ENCODE measurements around the gene SNX11. TPM values are rescaled to one million over a fixed set of nuclear protein-coding genes. Genes with fewer than 3 reads are reported as not detected.
A peak's percentile ranks its signal among the peaks of the same experiment; 100 is the strongest.

The SNX11 gene
- total RNA-seq, 4 donors from 2014 or later: 10.1 to 19.1 (median 18.4) TPM

DNA sequence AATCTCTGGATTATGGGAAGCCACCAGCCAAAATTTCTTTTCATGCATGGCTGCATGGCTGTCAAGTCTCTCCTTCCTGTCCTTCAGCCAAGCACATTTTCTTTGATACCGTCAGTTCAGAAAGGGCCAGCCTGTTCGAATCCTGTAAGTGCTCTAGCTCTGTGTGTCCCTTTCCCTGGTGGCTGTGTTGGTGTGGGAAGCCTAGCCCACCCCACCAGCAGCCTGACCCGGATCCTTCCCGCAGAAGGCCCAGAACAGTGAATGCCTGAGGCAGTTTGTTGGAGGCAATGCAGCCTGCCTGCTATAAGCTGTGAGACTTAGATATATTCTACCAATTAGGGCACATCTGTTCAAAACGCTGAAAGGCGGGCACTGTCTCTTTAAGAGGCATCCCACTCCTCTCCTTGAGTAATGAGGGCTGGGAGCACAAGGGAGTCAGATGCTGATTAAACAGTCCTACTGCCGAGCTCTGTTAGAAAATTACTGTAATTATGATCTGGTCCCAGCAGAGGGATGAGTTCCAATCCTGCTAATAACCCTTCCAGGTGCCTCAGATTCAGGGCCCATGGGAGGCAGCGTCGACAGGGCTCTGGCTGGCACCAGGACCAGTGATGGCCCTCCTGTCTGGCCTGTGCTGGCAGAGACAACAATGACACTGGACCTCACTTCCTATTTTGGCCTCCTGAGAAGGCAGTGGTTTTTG lies 18.4 kb downstream of the SNX11 start:
- TF ChIP-seq, protein P1, sequence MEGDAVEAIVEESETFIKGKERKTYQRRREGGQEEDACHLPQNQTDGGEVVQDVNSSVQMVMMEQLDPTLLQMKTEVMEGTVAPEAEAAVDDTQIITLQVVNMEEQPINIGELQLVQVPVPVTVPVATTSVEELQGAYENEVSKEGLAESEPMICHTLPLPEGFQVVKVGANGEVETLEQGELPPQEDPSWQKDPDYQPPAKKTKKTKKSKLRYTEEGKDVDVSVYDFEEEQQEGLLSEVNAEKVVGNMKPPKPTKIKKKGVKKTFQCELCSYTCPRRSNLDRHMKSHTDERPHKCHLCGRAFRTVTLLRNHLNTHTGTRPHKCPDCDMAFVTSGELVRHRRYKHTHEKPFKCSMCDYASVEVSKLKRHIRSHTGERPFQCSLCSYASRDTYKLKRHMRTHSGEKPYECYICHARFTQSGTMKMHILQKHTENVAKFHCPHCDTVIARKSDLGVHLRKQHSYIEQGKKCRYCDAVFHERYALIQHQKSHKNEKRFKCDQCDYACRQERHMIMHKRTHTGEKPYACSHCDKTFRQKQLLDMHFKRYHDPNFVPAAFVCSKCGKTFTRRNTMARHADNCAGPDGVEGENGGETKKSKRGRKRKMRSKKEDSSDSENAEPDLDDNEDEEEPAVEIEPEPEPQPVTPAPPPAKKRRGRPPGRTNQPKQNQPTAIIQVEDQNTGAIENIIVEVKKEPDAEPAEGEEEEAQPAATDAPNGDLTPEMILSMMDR (IDR thresholded peaks at IDR 0.05): no peak
- ATAC-seq (ENCODE audit: low FRiP score): no peak
- no peak for DNase-seq (ENCODE audit: low spot score)

DNA sequence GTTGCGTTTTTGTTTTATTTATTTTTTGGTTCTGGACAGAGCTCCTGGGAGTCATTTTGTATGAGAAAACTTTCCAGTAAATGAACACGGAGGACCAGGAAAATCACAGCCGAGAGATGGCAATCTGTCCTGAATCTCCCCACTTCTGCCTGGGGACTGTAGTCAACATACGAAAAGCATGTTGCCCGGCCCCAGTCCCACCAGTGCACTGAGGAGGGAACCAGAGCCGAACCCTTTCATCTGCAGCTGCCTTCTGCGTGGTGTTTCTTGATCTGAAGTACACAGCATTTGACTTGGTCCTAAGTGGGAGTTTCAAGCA lies 18.9 kb downstream of the SNX11 start:
- no peak for DNase-seq (ENCODE audit: low spot score)
- TF ChIP-seq, protein P1 (IDR thresholded peaks at IDR 0.05): no peak
- no peak for ATAC-seq (ENCODE audit: low FRiP score)

DNA sequence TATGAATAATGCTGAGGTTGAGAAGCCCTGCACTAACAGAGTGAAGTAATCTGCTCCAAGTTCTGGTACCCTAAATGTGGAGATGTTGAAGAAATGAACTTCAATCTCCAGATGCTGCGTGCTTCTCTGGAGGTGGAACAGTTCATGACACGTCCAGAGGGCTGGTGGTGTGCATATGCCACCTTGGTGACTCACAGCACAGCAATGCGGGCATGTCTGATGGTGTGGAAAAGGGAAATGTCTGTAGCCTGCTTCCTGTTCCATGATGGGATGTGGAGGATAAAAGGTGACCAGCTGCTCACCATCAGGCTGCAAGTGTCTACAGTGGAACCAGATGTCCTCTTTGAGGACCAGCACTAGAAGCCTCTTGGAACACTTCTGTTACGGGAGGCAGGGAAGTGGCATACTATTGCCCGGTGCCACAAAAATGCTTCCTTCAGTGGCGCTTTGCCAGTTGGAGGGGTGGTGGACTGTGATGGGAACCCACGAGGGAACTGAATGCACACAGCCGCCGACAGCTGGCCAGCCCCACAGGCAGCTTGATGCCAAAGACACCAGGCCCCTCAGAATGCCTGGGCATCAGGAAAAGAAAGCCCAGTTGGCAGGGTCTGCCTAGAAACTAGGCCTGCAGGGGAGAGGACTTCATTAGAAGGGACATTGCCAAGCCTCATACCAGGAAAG lies 19.9 kb downstream of the SNX11 start:
- TF ChIP-seq, protein P1 (IDR thresholded peaks at IDR 0.05): no peak
- DNase-seq (ENCODE audit: low spot score): no peak
- ATAC-seq (ENCODE audit: low FRiP score): no peak

DNA sequence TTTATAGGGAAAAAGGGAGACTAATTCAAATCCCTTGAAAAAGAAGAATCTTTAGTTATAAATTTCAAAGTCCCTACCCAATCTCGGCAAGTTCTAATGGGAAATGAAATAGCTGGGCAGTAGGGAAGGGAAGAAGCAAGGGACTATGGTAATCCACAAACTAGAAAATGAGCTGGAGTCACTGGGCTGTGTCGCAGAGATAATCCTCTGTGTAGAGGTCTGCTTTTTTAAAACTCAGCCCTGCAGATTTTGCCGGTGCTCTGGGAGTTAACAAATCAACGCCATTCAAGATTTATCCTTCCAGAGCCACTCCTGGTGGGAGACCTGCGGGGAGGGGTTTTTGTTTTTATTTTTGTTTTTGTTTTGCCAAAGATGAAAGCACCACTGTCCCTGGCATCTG lies 20.8 kb downstream of the SNX11 start:
- no peak for ATAC-seq (ENCODE audit: low FRiP score)
- TF ChIP-seq, protein P1 (IDR thresholded peaks at IDR 0.05): no peak

DNA sequence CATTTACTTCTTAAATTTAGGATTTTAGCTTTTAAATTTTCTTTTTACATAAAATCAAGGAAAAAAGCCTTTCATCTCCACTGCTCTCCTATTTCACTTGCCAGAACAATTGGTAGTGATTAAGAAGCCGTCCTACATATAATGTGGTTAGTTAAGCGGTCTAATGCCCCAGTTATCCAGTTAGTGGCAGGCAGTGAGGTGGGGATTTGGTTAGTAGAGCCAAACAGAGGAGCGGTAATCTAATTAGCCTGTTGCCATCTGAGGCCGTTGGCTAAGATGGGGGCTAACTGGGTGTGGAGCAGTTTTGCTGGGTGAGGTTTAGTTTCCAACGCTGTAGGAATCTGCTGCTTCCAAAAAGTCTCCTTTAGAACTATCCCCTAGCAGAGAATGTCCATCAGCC lies 22.4 kb downstream of the SNX11 start:
- no peak for ATAC-seq (ENCODE audit: low FRiP score)
- TF ChIP-seq, protein P1 (IDR thresholded peaks at IDR 0.05): no peak
- no peak for DNase-seq (ENCODE audit: low spot score)

More for the DNA sequence above, 20.8 kb downstream of the SNX11 start:
- no peak for DNase-seq (ENCODE audit: low spot score)

DNA sequence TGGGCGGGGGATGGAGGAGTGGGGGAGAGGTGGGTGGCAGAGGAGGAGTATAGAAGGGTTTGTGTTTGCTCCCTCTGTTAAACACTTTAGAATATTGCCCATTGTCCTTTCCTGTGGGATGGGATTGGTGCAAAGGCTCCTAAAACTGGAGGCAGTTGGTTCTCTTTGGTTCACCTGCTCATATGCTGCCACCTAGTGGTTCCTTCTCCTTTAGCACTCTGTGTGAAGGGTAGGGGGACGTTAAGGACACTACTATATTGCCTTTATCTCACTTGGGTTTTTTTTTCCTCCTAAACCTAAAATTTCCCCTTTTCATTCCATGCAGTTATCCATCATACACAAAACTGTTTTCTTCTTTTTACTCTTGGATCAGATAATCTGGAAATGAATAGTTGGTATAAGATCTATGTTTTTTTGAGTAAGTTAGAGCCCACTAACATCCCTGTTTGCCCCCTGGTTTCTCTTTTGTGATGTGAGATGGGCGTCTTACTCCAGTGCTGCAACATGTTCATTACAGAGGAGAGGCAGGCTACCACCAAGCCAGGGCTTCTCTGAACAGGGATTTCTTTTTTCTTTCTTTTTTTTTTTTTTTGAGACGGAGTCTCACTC lies 23.8 kb downstream of the SNX11 start:
- ATAC-seq (ENCODE audit: low FRiP score): peak; percentile 76
- no peak for DNase-seq (ENCODE audit: low spot score)
- TF ChIP-seq, protein P1 (IDR thresholded peaks at IDR 0.05): peak in 2 of 3 donors; percentile 5 to 60
